Breast epithelium (tissue), 4 donors: ENCODE results near the gene KREMEN1. TPM values are rescaled to one million over a fixed set of nuclear protein-coding genes. Genes with fewer than 3 reads are reported as not detected.

Experiments
- DNase-seq, 2 donors: peaks; one replicate each; pipeline ENCODE4 v3.0.0-alpha.2; 2019; ENCODE audit warnings: low spot score in 2 of 2
- H3K27ac ChIP-seq, 2 donors: fragments of 200-600 bp; sonication (generic) in 1 of 2; one replicate each; pipeline ENCODE4 v1.5.1; 2016 to 2019; ENCODE audit warnings: mild to moderate bottlenecking in 1 of 2
- H3K27me3 ChIP-seq, 2 donors: fragments of 200-600 bp; sonication (generic) in 1 of 2; one replicate each; pipeline versions ENCODE4 v1.5.1 to v1.6.0; 2017 to 2019; ENCODE audit warnings: control low read depth in 1 of 2, mild to moderate bottlenecking in 1 of 2
- H3K36me3 ChIP-seq: fragments of 200-600 bp; one replicate; pipeline ENCODE4 v1.5.1; 2019
- H3K4me1 ChIP-seq, 2 donors: fragments of 200-600 bp; sonication (generic); one replicate each; pipeline ENCODE4 v1.5.1; 2016 to 2019; ENCODE audit warnings: control low read depth in 1 of 2
- H3K4me3 ChIP-seq, 3 donors: fragments of 200-600 bp; sonication (generic); 1 replicate in 2 of 3; 2 replicates in 1 of 3; pipeline ENCODE4 v1.5.1; 2016 to 2019; ENCODE audit warnings: mild to moderate bottlenecking in 3 of 3, moderate library complexity in 2 of 3
- H3K9me3 ChIP-seq, 2 donors: fragments of 200-600 bp; sonication (generic) in 1 of 2; one replicate each; pipeline ENCODE4 v1.5.1; 2016 to 2019; ENCODE audit warnings: control low read depth in 1 of 2
- POLR2A ChIP-seq: fragments of 450-650 bp; IDR thresholded peaks from one replicate; pipeline ENCODE4 v1.6.1; 2016; ENCODE audit warnings: antibody characterized with exemption, mild to moderate bottlenecking, moderate library complexity
- POLR2AphosphoS5 ChIP-seq, 3 donors: sonication (generic); formaldehyde crosslinking; IDR thresholded peaks; one replicate each; pipeline ENCODE4 v1.6.1; 2017; ENCODE audit warnings: antibody characterized with exemption in 3 of 3
- intact Hi-C: fragments of 100-400 bp; cut with DNase I; formaldehyde crosslinking; loops from one replicate; pipeline ENCODE4 v1.15.1; 2023; ENCODE audit warnings: low total_unique reads
- total RNA-seq, 3 donors: library from RNA; depleted of rRNA; stranded (reverse); fragments of >200 nt; gene quantifications; one replicate each; pipeline ENCODE4 v1.1.0, GENCODE V29; 2016
- TF ChIP-seq, protein P1 (sequence below), 3 donors: fragments of 450-650 bp; IDR thresholded peaks; one replicate each; pipeline ENCODE4 v1.5.1; 2016 to 2017; ENCODE audit warnings: antibody characterized with exemption in 3 of 3, mild to moderate bottlenecking in 3 of 3, moderate library complexity in 3 of 3

KREMEN1 gene
- total RNA-seq, 3 donors from 2014 or later: 9.5 to 13.6 (median 13.5) TPM

DNA sequence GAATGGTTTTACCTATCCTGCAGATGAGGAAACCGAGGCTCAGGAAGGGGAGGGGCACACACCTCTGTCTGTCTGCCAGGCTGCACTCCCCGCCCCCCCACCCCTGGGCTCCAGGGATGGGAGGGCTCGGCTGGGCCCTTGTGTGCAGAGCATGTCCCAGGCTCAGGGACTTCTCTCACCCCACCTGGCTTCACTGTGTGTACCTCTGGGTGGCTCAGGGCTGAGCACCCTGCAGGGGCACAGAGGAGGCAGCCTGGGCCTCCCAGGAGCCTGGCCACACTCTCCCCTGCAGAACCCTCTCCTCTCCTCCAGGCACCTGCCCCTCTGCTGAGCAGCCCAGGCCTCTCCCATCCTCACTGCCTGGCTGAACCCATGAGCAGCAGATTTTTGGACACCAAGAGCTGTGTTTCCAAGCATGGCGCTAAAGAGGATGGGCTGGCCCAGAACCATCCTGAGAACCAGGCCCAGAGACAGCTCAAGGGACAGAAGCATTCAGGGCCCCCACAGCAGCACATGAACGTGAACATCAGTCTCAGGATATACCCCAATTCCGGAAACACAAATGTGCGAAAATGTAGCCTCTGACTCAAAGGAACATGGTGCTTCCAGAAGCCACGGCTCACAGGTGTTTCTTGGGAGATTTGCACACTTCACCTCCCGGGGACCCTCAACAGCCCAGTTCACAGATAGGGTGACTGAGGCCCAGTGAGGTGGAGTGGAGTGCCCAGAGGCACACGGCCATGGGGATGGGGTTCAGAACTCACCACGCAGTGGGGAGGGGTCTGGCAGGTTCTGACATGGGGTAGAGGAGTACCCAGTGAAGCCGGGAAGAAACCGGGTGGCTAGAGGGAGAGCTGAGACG lies 143.4 kb downstream of the KREMEN1 start:
- Histone ChIP-seq H3K9me3 (no peaks in the 10 kb centered on the region), H3K27ac (no peak overlapping the region)

DNA sequence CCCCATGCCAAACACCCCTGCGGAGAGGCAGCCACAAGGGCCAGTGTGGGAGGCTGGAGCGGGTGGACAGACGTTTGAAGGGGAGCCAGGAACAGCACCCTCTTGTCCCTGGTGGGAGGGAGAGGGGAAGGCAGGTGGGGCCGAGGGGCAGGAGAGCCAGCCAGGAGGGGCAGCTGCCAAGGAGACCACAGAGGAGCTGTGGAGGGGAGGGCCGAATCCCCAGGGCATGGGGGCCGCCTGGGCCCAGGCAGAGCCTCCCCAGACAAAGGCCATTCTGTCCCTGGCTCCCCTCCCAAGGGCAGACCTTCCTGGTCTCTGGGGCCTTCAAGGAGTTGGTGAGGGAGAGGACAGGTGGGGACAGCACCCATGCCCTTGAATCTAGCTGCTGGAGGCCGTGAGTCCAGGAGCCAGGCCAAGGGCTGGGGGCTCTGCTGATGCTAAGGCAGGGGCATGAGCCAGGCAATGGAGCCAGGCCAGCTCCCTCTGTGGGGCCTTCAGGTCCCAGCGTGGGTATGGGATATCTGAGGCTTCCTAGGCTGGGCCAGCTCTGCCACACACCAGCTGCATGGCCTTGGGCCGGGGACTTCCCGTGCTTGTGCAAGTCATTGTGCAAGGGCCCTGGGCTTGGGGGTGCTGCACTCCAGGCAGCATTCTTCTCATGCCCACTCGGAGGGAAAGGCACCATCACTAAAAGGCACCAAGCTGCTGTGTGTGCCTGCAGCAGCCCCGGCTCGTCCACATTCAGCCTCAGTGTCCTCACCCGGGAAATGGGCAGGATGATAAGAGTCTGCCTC lies 144.2 kb downstream of the KREMEN1 start:
- Histone ChIP-seq H3K9me3 (no peaks in the 10 kb centered on the region), H3K36me3 (no peaks in the 10 kb centered on the region), H3K27ac (no peak overlapping the region), H3K4me3 (no peak overlapping the region), H3K27me3 (no peaks in the 10 kb centered on the region), H3K4me1 (no peaks in the 10 kb centered on the region)
- TF ChIP-seq POLR2A (no peak), POLR2AphosphoS5 (IDR thresholded peaks at IDR 0.05) (no peak)
- TF ChIP-seq, protein P1, sequence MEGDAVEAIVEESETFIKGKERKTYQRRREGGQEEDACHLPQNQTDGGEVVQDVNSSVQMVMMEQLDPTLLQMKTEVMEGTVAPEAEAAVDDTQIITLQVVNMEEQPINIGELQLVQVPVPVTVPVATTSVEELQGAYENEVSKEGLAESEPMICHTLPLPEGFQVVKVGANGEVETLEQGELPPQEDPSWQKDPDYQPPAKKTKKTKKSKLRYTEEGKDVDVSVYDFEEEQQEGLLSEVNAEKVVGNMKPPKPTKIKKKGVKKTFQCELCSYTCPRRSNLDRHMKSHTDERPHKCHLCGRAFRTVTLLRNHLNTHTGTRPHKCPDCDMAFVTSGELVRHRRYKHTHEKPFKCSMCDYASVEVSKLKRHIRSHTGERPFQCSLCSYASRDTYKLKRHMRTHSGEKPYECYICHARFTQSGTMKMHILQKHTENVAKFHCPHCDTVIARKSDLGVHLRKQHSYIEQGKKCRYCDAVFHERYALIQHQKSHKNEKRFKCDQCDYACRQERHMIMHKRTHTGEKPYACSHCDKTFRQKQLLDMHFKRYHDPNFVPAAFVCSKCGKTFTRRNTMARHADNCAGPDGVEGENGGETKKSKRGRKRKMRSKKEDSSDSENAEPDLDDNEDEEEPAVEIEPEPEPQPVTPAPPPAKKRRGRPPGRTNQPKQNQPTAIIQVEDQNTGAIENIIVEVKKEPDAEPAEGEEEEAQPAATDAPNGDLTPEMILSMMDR (IDR thresholded peaks at IDR 0.05): no peak
- DNase-seq: peak in 1 of 2 donors; percentile 44
- intact Hi-C loops: no loop called here

More for the DNA sequence above, 143.4 kb downstream of the KREMEN1 start:
- Histone ChIP-seq H3K36me3 (no peaks in the 10 kb centered on the region), H3K27me3 (no peaks in the 10 kb centered on the region), H3K4me1 (no peaks in the 10 kb centered on the region), H3K4me3 (no peak overlapping the region)
- intact Hi-C loops: no loop called here
- no peak for DNase-seq
- TF ChIP-seq POLR2A: no peak
- TF ChIP-seq POLR2AphosphoS5 (IDR thresholded peaks at IDR 0.05): no peak
- TF ChIP-seq, protein P1 (IDR thresholded peaks at IDR 0.05): no peak

Other genes with a start within 250 kb of the KREMEN1 start
- gene ZNRF3, start 189.5 kb upstream of the KREMEN1 start, total RNA-seq: 1 to 10 TPM; 6.9 to 7.9 (median 6.9) TPM
- under 1 TPM in 1 of 3 donors, not detected in 2; 0.73 TPM for gene C22orf31, start 11.2 kb upstream of the KREMEN1 start, total RNA-seq
- 1 to 10 TPM; 1.1 to 4.6 (median 2.3) TPM for gene EMID1, start 132.9 kb downstream of the KREMEN1 start, total RNA-seq
- 10 to 100 TPM; 16.2 to 31.8 (median 28.2) TPM for gene RHBDD3, start 194.9 kb downstream of the KREMEN1 start, total RNA-seq
- 100 to 1,000 TPM; 165 to 224 (median 220) TPM for gene EWSR1, start 195.2 kb downstream of the KREMEN1 start, total RNA-seq
- 10 to 100 TPM; 12.2 to 19.3 (median 15.7) TPM for gene GAS2L1, start 233.6 kb downstream of the KREMEN1 start, total RNA-seq
- gene RASL10A, start 242.7 kb downstream of the KREMEN1 start, total RNA-seq: 1 to 10 TPM; 2.7 to 4.7 (median 4.3) TPM